GM21723 (cell line): Measurements from ENCODE around the gene ORM2.

ENCODE experiments used
- ATAC-seq: cut with Tn5 transposase; IDR thresholded peaks from one replicate; pipeline ENCODE4 v1.9.1; 2021; ENCODE audit warnings: mild to moderate bottlenecking, moderate library complexity; ENCODE audit not compliant: unreplicated experiment

Gene ORM2

GRCh38 chr9:114369216-114370130, 39.8 kb downstream of the ORM2 start:
- ATAC-seq = no peak

GRCh38 chr9:114370251-114370967, 40.7 kb downstream of the ORM2 start:
- ATAC-seq = no peak

- no peak for ATAC-seq
Measured at GRCh38 chr9:114370968-114371320, 41.3 kb downstream of the ORM2 start.

GRCh38 chr9:114371343-114371944, 41.8 kb downstream of the ORM2 start:
- ATAC-seq = no peak

- ATAC-seq = no peak
Measured at GRCh38 chr9:114371973-114372917, 42.6 kb downstream of the ORM2 start.

GRCh38 chr9:114372921-114373448, 43.3 kb downstream of the ORM2 start:
- ATAC-seq = peak; percentile 95

GRCh38 chr9:114373960-114374730, 44.5 kb downstream of the ORM2 start:
- ATAC-seq = no peak

- no peak for ATAC-seq
Measured at GRCh38 chr9:114374936-114375335, 45.3 kb downstream of the ORM2 start.

GRCh38 chr9:114375386-114376175, 45.9 kb downstream of the ORM2 start:
- no peak for ATAC-seq

GRCh38 chr9:114376586-114377445, 47.1 kb downstream of the ORM2 start:
- no peak for ATAC-seq

GRCh38 chr9:114378016-114378415, 48.3 kb downstream of the ORM2 start:
- no peak for ATAC-seq

GRCh38 chr9:114378883-114379282, 49.2 kb downstream of the ORM2 start:
- ATAC-seq = no peak
